ENCODE measurements around the gene TUBD1.
"Not testable (repeated sequence)": the region's sequence is repeated elsewhere in the genome, so short reads cannot be mapped to it uniquely, and the experiment has no call there.

TUBD1 gene

GRCh38 chr17:59892924-59893675, at the start of gene TUBD1, which contains the start of gene RPS6KB1:
TSS of gene TUBD1 (minus strand) at chr17:59892943. CDS start at chr17:59891002, 1,941 bp downstream.
TSS of gene RPS6KB1 (plus strand) at chr17:59893121. CDS start at chr17:59893185, 64 bp downstream.
- peak; percentile 99 for DNase-seq

GRCh38 chr17:59941131-59941530, 48.4 kb upstream of the TUBD1 start:
- DNase-seq: no peak

- not testable (repeated sequence) for DNase-seq
These were observed 48.0 kb upstream of the TUBD1 start for GRCh38 chr17:59940697-59941096.

- DNase-seq: not testable (repeated sequence)
These were observed 40.6 kb upstream of the TUBD1 start for GRCh38 chr17:59933317-59933716.

GRCh38 chr17:59930768-59931167, 38.0 kb upstream of the TUBD1 start:
- DNase-seq: not testable (repeated sequence)

- not testable (repeated sequence) for DNase-seq
These were observed 37.4 kb upstream of the TUBD1 start for GRCh38 chr17:59930121-59930520.

- not testable (repeated sequence) for DNase-seq
These were observed 27.9 kb upstream of the TUBD1 start for GRCh38 chr17:59920637-59921036.

- no peak for DNase-seq
These were observed 23.7 kb upstream of the TUBD1 start for GRCh38 chr17:59916446-59916845.

GRCh38 chr17:59914274-59914854, 21.6 kb upstream of the TUBD1 start:
- DNase-seq: peak; percentile 73

GRCh38 chr17:59907467-59907866, 14.7 kb upstream of the TUBD1 start:
- DNase-seq: no peak

GRCh38 chr17:59903455-59903854, 10.7 kb upstream of the TUBD1 start:
- DNase-seq: no peak

GRCh38 chr17:59901604-59902003, 8.9 kb upstream of the TUBD1 start:
- DNase-seq: no peak

GRCh38 chr17:59899099-59899498, 6.4 kb upstream of the TUBD1 start:
- no peak for DNase-seq

GRCh38 chr17:59897090-59897489, 4.3 kb upstream of the TUBD1 start:
- no peak for DNase-seq

- peak; percentile 65 for DNase-seq
These were observed 945 bp upstream of the TUBD1 start for GRCh38 chr17:59893676-59894100.

- DNase-seq: no peak
These were observed 356 bp downstream of the TUBD1 start for GRCh38 chr17:59892251-59892923.

- DNase-seq: no peak
These were observed 2.0 kb downstream of the TUBD1 start for GRCh38 chr17:59890720-59891119.

- DNase-seq: no peak
These were observed 4.5 kb downstream of the TUBD1 start for GRCh38 chr17:59888145-59888750.

GRCh38 chr17:59884861-59885260, 7.9 kb downstream of the TUBD1 start:
- DNase-seq: no peak

- DNase-seq: no peak
These were observed 14.1 kb downstream of the TUBD1 start for GRCh38 chr17:59878624-59879023.

- no peak for DNase-seq
These were observed 14.8 kb downstream of the TUBD1 start for GRCh38 chr17:59877965-59878364.

- no peak for DNase-seq
These were observed 16.6 kb downstream of the TUBD1 start for GRCh38 chr17:59876107-59876506.

- DNase-seq: no peak
These were observed 18.4 kb downstream of the TUBD1 start for GRCh38 chr17:59874376-59874775.

All from NCI-H82 (cell line).